Erythroblast (primary cell): Measurements from ENCODE around the gene DPP4.

Source experiments
- DNase-seq, 2 experiments: peaks; one replicate each; lab custom pipeline; 2025; lab: John Stamatoyannopoulos, UW
- GATA1 ChIP-seq: IDR thresholded peaks from 2 replicates; pipeline ENCODE4 v1.6.1; 2011; ENCODE audit warnings: low read depth, mild to moderate bottlenecking, control low read depth, low read length, moderate library complexity
- POLR2A ChIP-seq: IDR thresholded peaks from 2 replicates; pipeline ENCODE4 v1.6.1; 2011; ENCODE audit warnings: mild to moderate bottlenecking, low read length

Gene DPP4

DNA sequence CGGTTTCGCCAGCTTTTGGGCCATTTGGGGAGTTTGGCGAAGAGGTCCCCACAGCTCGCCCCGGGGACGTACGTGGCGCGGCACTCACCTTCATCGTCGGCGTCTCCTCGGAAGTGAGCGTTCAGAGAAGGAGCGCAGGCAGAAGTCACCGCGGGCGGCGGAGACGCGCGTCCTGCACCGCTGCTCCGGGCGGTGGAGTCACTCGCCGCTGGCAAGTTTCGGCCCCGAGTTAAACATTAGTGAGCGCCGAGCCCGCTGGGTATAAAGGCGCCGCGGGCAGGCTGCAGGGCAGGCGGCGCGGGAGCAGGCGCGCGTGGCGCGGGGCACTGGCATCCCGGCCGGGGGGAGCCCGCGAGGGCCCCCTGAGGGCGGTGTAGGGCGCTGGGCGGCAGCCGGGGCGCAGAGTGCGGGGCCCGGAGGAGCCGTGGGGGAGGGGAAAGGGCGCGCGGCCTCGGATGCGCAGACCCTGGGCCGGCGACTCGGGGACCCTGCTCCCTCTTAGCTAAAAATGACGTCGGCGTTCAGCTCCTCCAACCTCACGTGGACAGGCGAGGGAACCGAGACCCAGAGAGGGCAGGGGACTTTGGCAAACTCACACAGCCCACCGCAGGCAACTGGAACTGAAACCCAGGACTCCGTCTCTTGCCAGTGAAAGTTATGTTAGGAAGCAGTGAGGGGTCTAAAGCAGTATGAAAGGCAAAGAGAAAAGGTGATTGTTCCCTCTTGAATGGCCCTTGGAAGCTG is at the start of gene DPP4:
TSS of gene DPP4 (minus strand) at position 328 of the 744 bp plus-strand sequence. CDS start at position 94, 234 bp downstream.
- TF ChIP-seq POLR2A (no peak), GATA1 (no peak)
- no peak for DNase-seq

- TF ChIP-seq POLR2A (no peak), GATA1 (no peak)
- no peak for DNase-seq
These were observed 44.4 kb upstream of the DPP4 start for GRCh38 chr2:162118166-162119031.

DNA sequence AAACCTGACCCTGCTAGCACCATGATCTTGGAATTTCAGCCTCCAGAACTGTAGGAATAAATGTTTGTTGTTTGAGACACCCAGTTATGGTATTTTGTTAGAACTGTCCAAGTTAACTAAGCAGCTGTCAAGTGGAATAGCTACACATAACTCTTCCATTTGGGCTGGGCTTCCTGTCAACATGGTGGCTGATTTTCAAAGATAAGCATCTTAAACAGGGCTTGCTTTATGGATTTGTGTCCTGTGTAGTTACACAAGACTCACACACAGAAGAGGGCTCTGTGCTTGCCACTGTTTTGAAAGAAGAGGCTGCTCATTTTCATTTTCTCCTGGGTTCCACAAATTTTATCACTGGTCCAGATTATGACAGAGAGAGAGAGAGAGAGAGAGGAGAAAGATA is 42.3 kb upstream of the DPP4 start:
- TF ChIP-seq POLR2A (no peak), GATA1 (no peak)
- DNase-seq, result no peak

GRCh38 chr2:162115076-162115475 is 41.1 kb upstream of the DPP4 start:
- DNase-seq, result no peak
- TF ChIP-seq GATA1, result no peak
- no peak for TF ChIP-seq POLR2A

DNA sequence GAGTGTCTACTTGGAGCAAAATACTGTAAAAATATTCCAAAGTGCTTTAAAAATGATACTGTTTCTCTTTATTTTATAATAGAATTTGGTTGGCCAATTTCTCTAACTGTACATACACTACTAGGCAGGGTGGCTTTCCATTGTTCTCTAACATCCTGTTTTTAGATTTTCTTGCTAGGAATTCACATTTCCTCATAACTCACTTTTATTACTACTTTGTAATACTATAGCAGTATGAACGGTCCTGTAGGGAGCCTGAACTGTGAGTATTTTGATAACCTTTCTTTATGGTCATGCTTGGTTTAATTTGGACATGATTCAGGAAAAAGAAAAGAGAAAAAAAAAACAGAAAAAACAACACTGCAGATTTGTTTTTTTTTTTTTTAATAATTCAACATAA is 40.3 kb upstream of the DPP4 start:
- TF ChIP-seq GATA1 (no peak), POLR2A (no peak)
- no peak for DNase-seq

DNA sequence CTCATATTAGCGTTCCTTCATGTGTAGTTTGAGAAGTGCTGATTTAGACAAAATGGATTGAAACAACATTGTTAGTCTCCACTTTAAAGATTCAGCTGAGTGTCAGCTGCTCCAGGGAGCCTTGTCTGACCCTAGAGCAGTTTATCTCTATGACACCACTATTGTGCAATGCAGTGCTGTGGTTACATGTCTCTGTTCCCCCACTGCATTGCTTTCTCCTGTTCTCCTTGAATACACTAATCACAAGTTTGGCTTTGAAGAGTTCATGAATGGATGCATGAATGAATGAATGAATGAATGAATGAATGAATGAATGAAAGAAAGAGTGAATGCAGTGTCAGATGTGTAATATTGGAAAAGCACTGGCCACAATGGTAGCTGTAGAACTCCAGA is 39.8 kb upstream of the DPP4 start:
- no peak for TF ChIP-seq POLR2A
- no peak for TF ChIP-seq GATA1
- peak in 1 of 2 experiments; percentile 3 for DNase-seq

GRCh38 chr2:162113088-162113775 is 39.2 kb upstream of the DPP4 start:
- no peak for DNase-seq
- TF ChIP-seq GATA1 (no peak), POLR2A (no peak)

- no peak for DNase-seq
- TF ChIP-seq GATA1 (no peak), POLR2A (no peak)
These were observed 38.2 kb upstream of the DPP4 start for GRCh38 chr2:162111958-162112850.

GRCh38 chr2:162107361-162107901 is 33.4 kb upstream of the DPP4 start:
- TF ChIP-seq GATA1 (no peak), POLR2A (no peak)
- no peak for DNase-seq

DNA sequence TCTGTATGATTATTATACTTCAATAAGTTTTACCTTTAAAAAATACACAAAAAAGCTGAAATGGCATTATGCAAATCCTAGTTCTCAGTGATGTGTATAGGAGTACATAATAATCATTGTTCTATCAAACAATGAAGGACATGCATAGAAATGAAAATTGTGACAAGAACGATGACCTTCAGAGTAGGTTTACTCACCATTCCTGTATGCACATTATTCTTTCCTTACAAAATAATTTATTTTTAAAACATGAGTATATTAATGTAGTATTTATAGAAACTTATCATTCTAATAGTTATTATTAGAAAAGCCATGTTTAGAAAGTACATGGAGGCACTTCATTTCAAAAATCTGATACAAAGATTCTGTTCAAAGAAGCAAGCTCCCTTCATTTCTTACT is 32.7 kb upstream of the DPP4 start:
- DNase-seq, result no peak
- TF ChIP-seq GATA1 (no peak), POLR2A (no peak)

- DNase-seq, result no peak
- TF ChIP-seq GATA1 (no peak), POLR2A (no peak)
These were observed 32.1 kb upstream of the DPP4 start for GRCh38 chr2:162106146-162106551.

DNA sequence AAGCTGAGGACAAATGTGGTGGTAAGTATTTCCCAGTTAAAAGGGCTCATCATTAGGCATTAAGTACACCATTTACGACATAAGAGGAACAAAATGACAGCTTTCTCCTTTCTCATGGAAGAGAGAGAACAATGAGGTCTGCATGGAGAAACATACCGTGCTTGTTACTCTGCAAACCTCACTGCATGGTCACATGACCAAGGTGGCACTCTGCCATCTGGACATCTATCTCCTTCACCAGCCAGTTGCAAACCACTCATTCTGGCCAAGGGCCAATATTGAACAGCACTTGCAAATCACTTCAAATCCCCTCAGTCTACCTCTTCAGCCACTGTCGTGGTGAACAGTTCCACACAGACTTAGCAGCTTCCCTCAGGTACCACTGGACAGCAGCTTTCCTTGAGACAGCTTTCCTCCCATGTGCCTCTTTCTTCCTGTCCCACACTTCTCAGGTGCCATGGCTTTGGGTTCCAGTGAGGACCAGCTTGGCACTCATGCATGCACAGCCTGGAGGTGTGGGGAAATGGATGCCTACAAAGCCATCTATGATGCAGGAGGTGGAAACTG is 29.5 kb upstream of the DPP4 start:
- TF ChIP-seq GATA1, result no peak
- no peak for TF ChIP-seq POLR2A
- DNase-seq, result peak; percentile 4 to 16
